Measurements from ENCODE around the gene ST3GAL3. TPM values are rescaled to one million over a fixed set of nuclear protein-coding genes. Genes with fewer than 3 reads are reported as not detected.
A peak's percentile ranks its signal among the peaks of the same experiment; 100 is the strongest.

The ST3GAL3 gene
- total and polyA plus RNA-seq, 2 of the 13 experiments (the other 11 are each of a cell fraction or from before 2014, with no cell fraction given): 5.1 to 8.1 TPM

GRCh38 chr1:43707190-43708001 lies at the start of gene ST3GAL3 (continued):
- TF ChIP-seq ZNF607 (CRISPR knock-in tag; IDR thresholded peaks at IDR 0.05; ENCODE audit: borderline replicate concordance) (peak; percentile 86; the same call in 1 of the 2 replicates), MTF1 (CRISPR knock-in tag; IDR thresholded peaks at IDR 0.05) (no peak), TGIF2 (CRISPR knock-in tag; IDR thresholded peaks at IDR 0.05) (peak; percentile 77; the same call in 1 of the 2 replicates), ATF2 (CRISPR knock-in tag; IDR thresholded peaks at IDR 0.05) (peak; percentile 65; the same call in 1 of the 2 replicates), ATF7 (IDR thresholded peaks at IDR 0.05) (no peak), ATF7 (CRISPR knock-in tag; IDR thresholded peaks at IDR 0.05) (peak; percentile 59; the same call in 1 of the 2 replicates), EHMT2 (IDR thresholded peaks at IDR 0.05; ENCODE audit: borderline replicate concordance, low read depth, low read length) (no peak), ZNF343 (CRISPR knock-in tag; IDR thresholded peaks at IDR 0.05) (no peak), ZNF317 (CRISPR knock-in tag; IDR thresholded peaks at IDR 0.05) (peak; percentile 65), FOXC1 (CRISPR knock-in tag; IDR thresholded peaks at IDR 0.05; ENCODE audit: borderline replicate concordance) (peak; percentile 77), E2F5 (CRISPR knock-in tag; conservative IDR thresholded peaks at IDR 0.05) (0 out of 2 replicates have a peak, but pooled peaks have one; percentile 37), ZNF776 (CRISPR knock-in tag; IDR thresholded peaks at IDR 0.05) (peak; percentile 94), SATB2 (CRISPR knock-in tag; IDR thresholded peaks at IDR 0.05) (no peak), TAF1 (CRISPR knock-in tag; IDR thresholded peaks at IDR 0.05) (peak; percentile 89), NRL (CRISPR knock-in tag; IDR thresholded peaks at IDR 0.05; ENCODE audit: borderline replicate concordance) (peak; percentile 76; the same call in 1 of the 2 replicates), SKIL (CRISPR knock-in tag; IDR thresholded peaks at IDR 0.05; ENCODE audit: borderline replicate concordance) (no peak), ETS1 (CRISPR knock-in tag; IDR thresholded peaks at IDR 0.05) (0 out of 2 replicates have a peak, but pooled peaks have one; percentile 47), ZNF280D (CRISPR knock-in tag; IDR thresholded peaks at IDR 0.05) (no peak), CBX5 (CRISPR knock-in tag; IDR thresholded peaks at IDR 0.05; ENCODE audit: borderline replicate concordance) (peak; percentile 37; the same call in 1 of the 2 replicates)

All from HepG2 (cell line).